ENCODE measurements around the gene ZNF490.
"Not testable (repeated sequence)": the region's sequence is repeated elsewhere in the genome, so short reads cannot be mapped to it uniquely, and the experiment has no call there.

The ZNF490 gene

GRCh38 chr19:12621253-12622024, 10.8 kb upstream of the ZNF490 start:
- not testable (repeated sequence) for DNase-seq

GRCh38 chr19:12617646-12618045, 7.0 kb upstream of the ZNF490 start:
- DNase-seq: no peak

- DNase-seq: peak; percentile 32
These were observed 717 bp upstream of the ZNF490 start for GRCh38 chr19:12611361-12611699.

- DNase-seq: no peak
These were observed 3.0 kb downstream of the ZNF490 start for GRCh38 chr19:12607631-12608030.

GRCh38 chr19:12606796-12607195, 3.8 kb downstream of the ZNF490 start:
- no peak for DNase-seq

- DNase-seq: no peak
These were observed 6.9 kb downstream of the ZNF490 start for GRCh38 chr19:12603714-12604113.

- DNase-seq: no peak
These were observed 13.0 kb downstream of the ZNF490 start for GRCh38 chr19:12597594-12597993.

GRCh38 chr19:12596927-12597548, 13.6 kb downstream of the ZNF490 start:
- DNase-seq: no peak

- no peak for DNase-seq
These were observed 14.1 kb downstream of the ZNF490 start for GRCh38 chr19:12596485-12596884.

- no peak for DNase-seq
These were observed 29.5 kb downstream of the ZNF490 start for GRCh38 chr19:12581100-12581499.

- DNase-seq: no peak
These were observed 30.4 kb downstream of the ZNF490 start for GRCh38 chr19:12580180-12580694.

- no peak for DNase-seq
These were observed 32.0 kb downstream of the ZNF490 start for GRCh38 chr19:12578641-12579040.

- DNase-seq: no peak
These were observed 36.6 kb downstream of the ZNF490 start for GRCh38 chr19:12574036-12574435.

GRCh38 chr19:12567951-12568350, 42.7 kb downstream of the ZNF490 start:
- no peak for DNase-seq

- not testable (repeated sequence) for DNase-seq
These were observed 44.2 kb downstream of the ZNF490 start for GRCh38 chr19:12566380-12566779.

- DNase-seq: peak; percentile 73
These were observed 46.5 kb downstream of the ZNF490 start for GRCh38 chr19:12564016-12564664.

- no peak for DNase-seq
These were observed 55.1 kb downstream of the ZNF490 start for GRCh38 chr19:12555456-12555930.

GRCh38 chr19:12551060-12551832, 59.4 kb downstream of the ZNF490 start, which contains the start of gene ZNF564:
ZNF564 (minus strand) TSS chr19:12551482; CDS start chr19:12551332, 150 bp downstream.
- DNase-seq: peak; percentile 96

- no peak for DNase-seq
These were observed 63.7 kb downstream of the ZNF490 start for GRCh38 chr19:12546903-12547302.

GRCh38 chr19:12546068-12546467, 64.5 kb downstream of the ZNF490 start:
- DNase-seq: no peak

- DNase-seq: no peak
These were observed 65.3 kb downstream of the ZNF490 start for GRCh38 chr19:12545267-12545666.

GRCh38 chr19:12544401-12544876, 66.2 kb downstream of the ZNF490 start:
- no peak for DNase-seq

- DNase-seq: no peak
These were observed 66.8 kb downstream of the ZNF490 start for GRCh38 chr19:12543855-12544254.

Data from NCI-H774 (cell line).